ENCODE data around the gene RC3H2. TPM values are rescaled to one million over a fixed set of nuclear protein-coding genes. Genes with fewer than 3 reads are reported as not detected.

Gene RC3H2
- total and polyA plus RNA-seq, 4 donors = 5.9 to 26.4 (median 16.9) TPM

DNA sequence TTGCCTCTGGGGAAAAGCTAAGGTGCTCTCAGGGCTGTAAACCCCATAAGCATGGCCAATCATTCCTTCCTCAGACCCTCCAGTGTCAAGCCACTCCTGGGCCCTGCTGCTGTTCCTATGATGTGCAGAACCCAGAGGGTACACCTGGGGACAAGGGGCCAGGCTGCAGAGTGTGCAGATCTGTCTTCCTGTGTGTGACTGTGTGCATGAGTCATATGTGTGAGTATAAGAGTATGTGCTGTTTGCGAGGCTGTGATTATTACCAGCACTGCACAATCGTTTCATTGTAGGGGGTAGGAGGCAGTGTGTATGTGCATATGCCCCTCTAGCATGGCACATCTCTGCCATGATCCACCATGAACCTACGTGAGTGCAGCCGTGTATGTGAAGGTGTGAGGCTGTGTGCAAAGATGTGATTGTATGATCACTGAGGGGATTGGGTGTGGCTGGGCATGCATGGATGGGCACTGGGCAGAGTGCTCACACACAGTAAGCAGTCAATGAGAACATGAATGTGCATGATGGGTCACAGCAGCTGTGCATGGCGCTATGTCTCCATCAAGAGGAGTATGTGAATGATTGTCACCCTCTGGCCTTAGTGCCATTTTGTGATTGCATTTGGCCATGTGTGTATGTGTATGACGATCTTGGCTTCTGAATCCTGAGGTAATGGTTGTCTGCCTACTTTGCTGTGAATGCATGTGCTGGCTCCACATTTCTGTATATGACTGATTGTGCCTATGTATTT is 107.7 kb downstream of the RC3H2 start (continued):
- TF ChIP-seq, protein P1, sequence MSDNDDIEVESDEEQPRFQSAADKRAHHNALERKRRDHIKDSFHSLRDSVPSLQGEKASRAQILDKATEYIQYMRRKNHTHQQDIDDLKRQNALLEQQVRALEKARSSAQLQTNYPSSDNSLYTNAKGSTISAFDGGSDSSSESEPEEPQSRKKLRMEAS (IDR thresholded peaks at IDR 0.05) = no peak
- no peak for TF ChIP-seq FOXA1 (IDR thresholded peaks at IDR 0.05)

Small RNA genes lying within 50 kb of the gene (small RNA-seq; reads per million reads assigned to genes)
- not detected for gene RNY1P15
- 1,623 reads per million, percentile 99 among the genes with 10 or more reads in this experiment for gene SNORD90

Other genes with a start within 250 kb of the RC3H2 start
- not detected for gene OR1B1, start 247.7 kb downstream of the RC3H2 start, total RNA-seq
- not detected for gene OR1B1, start 247.7 kb downstream of the RC3H2 start, polyA plus RNA-seq
- not detected for gene OR1L1, start 243.6 kb downstream of the RC3H2 start, total RNA-seq
- not detected for gene OR1L1, start 243.6 kb downstream of the RC3H2 start, polyA plus RNA-seq
- gene OR1L3, start 230.2 kb downstream of the RC3H2 start, total RNA-seq = not detected
- not detected for gene OR1L3, start 230.2 kb downstream of the RC3H2 start, polyA plus RNA-seq
- gene OR1L4, start 181.4 kb downstream of the RC3H2 start, total RNA-seq = not detected
- not detected for gene OR1L4, start 181.4 kb downstream of the RC3H2 start, polyA plus RNA-seq
- gene OR1L6, start 163.1 kb downstream of the RC3H2 start, total RNA-seq = not detected
- gene OR1L6, start 163.1 kb downstream of the RC3H2 start, polyA plus RNA-seq = not detected
- not detected for gene OR5C1, start 116.4 kb downstream of the RC3H2 start, total RNA-seq
- gene OR5C1, start 116.4 kb downstream of the RC3H2 start, polyA plus RNA-seq = not detected
- not detected for gene OR1K1, start 105.2 kb downstream of the RC3H2 start, total RNA-seq
- gene OR1K1, start 105.2 kb downstream of the RC3H2 start, polyA plus RNA-seq = not detected
- 10 to 100 TPM in 1 of 2 donors, 1 to 10 TPM in 1; 6.9 to 15.2 TPM for gene PDCL, start 76.8 kb downstream of the RC3H2 start, total RNA-seq
- gene PDCL, start 76.8 kb downstream of the RC3H2 start, polyA plus RNA-seq = 1 to 10 TPM; 3.0 to 3.8 TPM
- 1 to 10 TPM; 5.1 to 7.1 TPM for gene ZBTB6, start 8.0 kb upstream of the RC3H2 start, total RNA-seq
- gene ZBTB6, start 8.0 kb upstream of the RC3H2 start, polyA plus RNA-seq = 1 to 10 TPM in 1 of 2 donors, under 1 TPM in 1; 0.92 to 1.5 TPM
- gene ZBTB26, start 26.2 kb upstream of the RC3H2 start, total RNA-seq = 1 to 10 TPM; 1.9 to 3.3 TPM
- gene ZBTB26, start 26.2 kb upstream of the RC3H2 start, polyA plus RNA-seq = under 1 TPM; 0.63 to 0.75 TPM
- gene RABGAP1, start 35.7 kb upstream of the RC3H2 start, total RNA-seq = 10 to 100 TPM; 16.3 to 25.7 TPM
- 1 to 10 TPM; 3.8 to 4.6 TPM for gene RABGAP1, start 35.7 kb upstream of the RC3H2 start, polyA plus RNA-seq
- under 1 TPM in 1 of 2 donors, not detected in 1; 0.67 TPM for gene GPR21, start 128.3 kb upstream of the RC3H2 start, total RNA-seq
- under 1 TPM in 1 of 2 donors, not detected in 1; 0.07 TPM for gene GPR21, start 128.3 kb upstream of the RC3H2 start, polyA plus RNA-seq

Data from liver (tissue), 6 donors.